Psoas muscle (tissue), 8 donors: Measurements from ENCODE around the gene ARMC7. TPM values are rescaled to one million over a fixed set of nuclear protein-coding genes. Genes with fewer than 3 reads are reported as not detected.
A peak's percentile ranks its signal among the peaks of the same experiment; 100 is the strongest.

Experiments used
- ATAC-seq, 4 donors: fragments of 200-7000 bp; cut with Tn5 transposase; one replicate each; pipeline ENCODE4 v1.9.1; 2020; ENCODE audit warnings: moderate library complexity in 3 of 4, mild to moderate bottlenecking in 2 of 4
- DNase-seq, 2 donors: peaks; one replicate each; pipeline ENCODE4 v3.0.0-alpha.2; 2020
- H3K27ac ChIP-seq: fragments of 200-600 bp; one replicate; pipeline ENCODE4 v1.8.0; 2022
- H3K27me3 ChIP-seq, 3 donors: fragments of 200-600 bp in 1 of 3; one replicate each; pipeline versions ENCODE4 v1.6.1 to v1.8.0; 2013 to 2022; ENCODE audit warnings: low read length in 2 of 3, mild to moderate bottlenecking in 2 of 3, moderate library complexity in 1 of 3; ENCODE audit not compliant: insufficient read depth in 3 of 3
- H3K36me3 ChIP-seq, 2 donors: fragments of 200-600 bp in 1 of 2; one replicate each; pipeline versions ENCODE4 v1.6.1 to v1.8.0; 2013 to 2022; ENCODE audit warnings: low read depth in 1 of 2, mild to moderate bottlenecking in 1 of 2, moderate library complexity in 1 of 2; ENCODE audit not compliant: insufficient read depth in 1 of 2
- H3K4me1 ChIP-seq: fragments of 200-600 bp; one replicate; pipeline ENCODE4 v1.8.0; 2022
- H3K4me3 ChIP-seq: fragments of 200-600 bp; one replicate; pipeline ENCODE4 v1.8.0; 2022; ENCODE audit warnings: mild to moderate bottlenecking
- H3K9me3 ChIP-seq: fragments of 200-600 bp; one replicate; pipeline ENCODE4 v1.8.0; 2022
- WGBS, 3 donors: extraction: QIAGEN DNeasy Blood & Tissue Kit; methylation state at CpG; one replicate each; pipeline versions ENCODE4 v1.1.6 to v1.1.7; 2013; 5-methylcytosine and 5-hydroxymethylcytosine counted together
- intact Hi-C, 2 donors: fragments of 100-400 bp; cut with DNase I; formaldehyde crosslinking; loops; one replicate each; pipeline versions ENCODE4 v1.11.0 to v1.14.2; 2022
- polyA plus RNA-seq, 3 donors: library from polyadenylated mRNA; stranded (reverse); fragments of 200-250 nt; gene quantifications; one replicate each; pipeline ENCODE4 v1.2.3, GENCODE V29; 2013
- total RNA-seq, 4 donors: library from RNA; stranded (reverse); fragmentation: NEBNext Ultra II Directional in 2 of 4; extraction: Animal tissue kit (Norgen Biotek cat#: 25700) in 2 of 4; gene quantifications; one replicate each; pipeline versions ENCODE4 v1.2.1 to v1.2.4, GENCODE V29; 2021 to 2023
- TF ChIP-seq, protein P1 (sequence below): fragments of 200-600 bp; IDR thresholded peaks from one replicate; pipeline ENCODE4 v1.8.0; 2022; ENCODE audit warnings: antibody characterized with exemption
- donor health status: healthy with polysubstance abuse.
- donor health status: DM: no; HTN: no; CAD: no; lungs with moderate emphysema.
- donor health status: Bipolar disorder and iron deficiency.
- donor health status: healthy.
- donor health status: DM: yes; HTN: yes; CAD: no.
- donor health status: DM: no; HTN: no; CAD: no.
- donor health status: DM: no; HTN: no; CAD: no.
- donor health status: DM: yes; HTN: yes; CAD: no.

Gene ARMC7
- total and polyA plus RNA-seq, 7 donors, result 2.7 to 7.0 (median 3.9) TPM

DNA sequence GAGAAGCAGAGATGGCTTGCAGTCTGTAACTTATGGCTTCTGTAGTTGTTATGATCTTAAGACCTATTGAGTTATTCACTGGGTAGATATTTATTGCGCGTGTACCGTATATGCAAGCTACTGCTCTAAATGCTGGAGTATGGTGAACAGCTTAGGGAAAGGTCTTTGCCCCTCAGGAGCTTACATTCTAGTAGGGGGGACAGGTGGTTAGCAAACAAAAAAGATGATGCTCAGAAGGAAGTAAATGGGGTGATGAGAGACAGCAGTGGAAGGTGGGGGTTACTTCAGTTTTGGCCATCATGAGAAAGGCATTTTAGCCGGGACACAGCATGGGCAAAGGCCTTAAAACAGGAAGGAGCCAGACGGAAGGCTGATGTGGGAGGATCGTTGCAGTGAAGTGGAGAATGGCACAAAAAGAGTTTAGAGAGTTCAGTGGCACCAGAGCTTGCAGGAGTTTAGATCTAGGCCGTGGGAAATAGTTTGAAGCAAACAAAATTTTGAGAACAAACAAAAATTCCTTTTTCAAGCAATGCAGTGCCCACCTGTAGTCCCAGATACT lies 2.1 kb downstream of the ARMC7 start:
- no peak for DNase-seq
- no peak overlapping the region for H3K27ac ChIP-seq
- peaks cover 7% of the 10 kb centered on the region for H3K4me1 ChIP-seq
- TF ChIP-seq, protein P1, sequence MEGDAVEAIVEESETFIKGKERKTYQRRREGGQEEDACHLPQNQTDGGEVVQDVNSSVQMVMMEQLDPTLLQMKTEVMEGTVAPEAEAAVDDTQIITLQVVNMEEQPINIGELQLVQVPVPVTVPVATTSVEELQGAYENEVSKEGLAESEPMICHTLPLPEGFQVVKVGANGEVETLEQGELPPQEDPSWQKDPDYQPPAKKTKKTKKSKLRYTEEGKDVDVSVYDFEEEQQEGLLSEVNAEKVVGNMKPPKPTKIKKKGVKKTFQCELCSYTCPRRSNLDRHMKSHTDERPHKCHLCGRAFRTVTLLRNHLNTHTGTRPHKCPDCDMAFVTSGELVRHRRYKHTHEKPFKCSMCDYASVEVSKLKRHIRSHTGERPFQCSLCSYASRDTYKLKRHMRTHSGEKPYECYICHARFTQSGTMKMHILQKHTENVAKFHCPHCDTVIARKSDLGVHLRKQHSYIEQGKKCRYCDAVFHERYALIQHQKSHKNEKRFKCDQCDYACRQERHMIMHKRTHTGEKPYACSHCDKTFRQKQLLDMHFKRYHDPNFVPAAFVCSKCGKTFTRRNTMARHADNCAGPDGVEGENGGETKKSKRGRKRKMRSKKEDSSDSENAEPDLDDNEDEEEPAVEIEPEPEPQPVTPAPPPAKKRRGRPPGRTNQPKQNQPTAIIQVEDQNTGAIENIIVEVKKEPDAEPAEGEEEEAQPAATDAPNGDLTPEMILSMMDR, result no peak
- peaks cover 0 to 4% of the 10 kb centered on the region in 2 donors for H3K36me3 ChIP-seq
- intact Hi-C loops, result loop anchor here in 1 of 2 donors (5.0 kb wide), 2 partner anchors 65 to 90 kb away; no protein-coding TSS in a partner anchor
- no peaks in the 10 kb centered on the region for H3K27me3 ChIP-seq
- no peak for ATAC-seq
- WGBS, 3 donors, result 77 to 81% (median 79%) methylated on average over 7 of the region's 7 CpGs
- H3K9me3 ChIP-seq, result no peaks in the 10 kb centered on the region
- H3K4me3 ChIP-seq, result no peak overlapping the region

DNA sequence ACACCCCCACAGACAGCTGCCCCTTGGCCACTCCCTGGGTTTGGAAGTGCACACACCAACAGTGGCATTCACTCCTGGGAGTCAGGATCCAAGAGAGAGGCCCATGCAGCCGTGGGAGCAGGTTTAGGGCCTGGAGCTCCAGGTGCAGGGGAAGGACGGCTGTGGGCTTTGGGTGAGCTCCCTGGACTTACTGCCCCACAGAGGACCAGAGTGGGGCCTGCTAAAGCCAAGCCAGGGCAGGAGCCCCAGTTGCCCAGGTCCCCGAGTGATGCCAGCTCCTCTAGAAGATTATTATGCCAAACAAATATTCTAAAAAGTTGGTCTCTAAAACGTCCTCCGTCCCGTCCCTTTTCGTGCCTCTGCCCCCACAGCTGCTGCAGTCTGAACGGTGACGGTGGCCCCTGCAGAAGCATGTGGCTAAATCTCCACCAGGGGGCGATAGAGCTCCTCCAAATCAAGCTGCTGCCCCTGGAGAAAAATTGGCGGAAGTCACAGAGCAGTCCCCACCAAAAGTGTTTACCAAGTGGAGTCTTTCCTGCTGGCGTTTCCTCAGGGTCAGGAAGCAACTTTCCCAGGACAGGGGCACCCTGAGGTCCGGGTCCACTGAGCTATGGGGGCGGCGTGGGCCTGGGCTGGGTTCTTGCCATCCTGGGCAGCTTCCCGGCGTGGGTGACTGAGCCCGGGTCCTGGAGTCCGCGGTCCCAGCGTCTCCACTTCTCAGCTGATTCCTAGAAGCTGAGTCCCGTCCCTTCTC lies 4.2 kb downstream of the ARMC7 start:
- 1 to 4% (median 3%) methylated on average over 16 to 22 of the region's 22 CpGs for WGBS, 3 donors
- peaks cover 0 to 6% of the 10 kb centered on the region in 2 donors for H3K36me3 ChIP-seq
- intact Hi-C loops, result loop anchor here (1.0 to 5.0 kb wide), 5 partner anchors 17 to 88 kb away; partner anchors contain the start of gene NT5C (in 1 of the 2)
- H3K27me3 ChIP-seq, result no peaks in the 10 kb centered on the region
- no peaks in the 10 kb centered on the region for H3K9me3 ChIP-seq
- peak; percentile 86 to 90 for DNase-seq
- TF ChIP-seq, protein P1, result peak; percentile 97
- H3K4me1 ChIP-seq, result peaks cover 7% of the 10 kb centered on the region
- peak; percentile 78 to 86 (median 82) for ATAC-seq
- peak overlapping the region; percentile 77 for H3K27ac ChIP-seq
- peak overlapping the region; percentile 71 for H3K4me3 ChIP-seq

DNA sequence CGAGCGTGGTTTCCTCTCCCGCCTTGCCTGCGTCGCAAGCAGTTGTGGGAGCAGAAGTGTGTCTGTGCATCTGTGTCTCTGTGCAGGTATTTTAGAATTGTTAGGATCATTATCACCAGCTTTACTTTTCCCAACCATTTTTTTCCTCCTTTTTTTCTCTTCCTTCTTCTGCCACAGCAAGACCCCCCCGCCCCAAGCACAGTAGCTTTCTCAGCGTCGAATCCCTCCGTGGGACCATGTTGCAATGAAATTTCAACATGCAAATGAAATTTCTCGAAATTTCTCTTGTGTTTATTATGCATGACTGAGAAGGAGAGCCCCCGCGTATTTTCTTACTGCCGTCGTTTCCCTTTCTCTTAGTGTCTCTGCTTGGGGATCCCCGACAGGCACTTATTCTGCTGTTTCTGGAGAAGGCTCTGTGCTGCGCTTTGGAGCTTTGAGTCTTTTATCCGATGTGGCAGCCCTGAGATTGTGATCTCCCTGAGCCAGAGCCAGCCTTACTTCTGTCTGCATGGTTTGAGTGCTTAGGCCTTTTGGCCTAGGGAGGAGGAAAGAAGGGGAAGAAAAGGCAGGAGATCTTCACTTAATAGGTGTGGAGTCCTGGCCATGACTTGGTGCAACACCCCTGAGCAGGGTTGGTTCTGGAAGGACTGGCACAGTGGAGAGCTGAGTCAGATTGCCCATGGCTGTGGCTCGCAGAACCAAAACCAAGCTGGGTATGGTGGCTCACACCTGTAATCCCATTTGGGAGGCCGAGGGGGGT lies 5.0 kb downstream of the ARMC7 start:
- 37 to 50% (median 42%) methylated on average over 19 of the region's 19 CpGs for WGBS, 3 donors
- peaks cover 0 to 6% of the 10 kb centered on the region in 2 donors for H3K36me3 ChIP-seq
- peaks cover 7% of the 10 kb centered on the region for H3K4me1 ChIP-seq
- no peak for ATAC-seq
- no peaks in the 10 kb centered on the region for H3K27me3 ChIP-seq
- peak overlapping the region; percentile 71 for H3K4me3 ChIP-seq
- no peak for DNase-seq
- no peaks in the 10 kb centered on the region for H3K9me3 ChIP-seq
- intact Hi-C loops, result loop anchor here (1.0 to 5.0 kb wide), 5 partner anchors 17 to 88 kb away; partner anchors contain the start of gene NT5C (in 1 of the 2)
- peak overlapping the region; percentile 77 for H3K27ac ChIP-seq
- TF ChIP-seq, protein P1, result no peak

DNA sequence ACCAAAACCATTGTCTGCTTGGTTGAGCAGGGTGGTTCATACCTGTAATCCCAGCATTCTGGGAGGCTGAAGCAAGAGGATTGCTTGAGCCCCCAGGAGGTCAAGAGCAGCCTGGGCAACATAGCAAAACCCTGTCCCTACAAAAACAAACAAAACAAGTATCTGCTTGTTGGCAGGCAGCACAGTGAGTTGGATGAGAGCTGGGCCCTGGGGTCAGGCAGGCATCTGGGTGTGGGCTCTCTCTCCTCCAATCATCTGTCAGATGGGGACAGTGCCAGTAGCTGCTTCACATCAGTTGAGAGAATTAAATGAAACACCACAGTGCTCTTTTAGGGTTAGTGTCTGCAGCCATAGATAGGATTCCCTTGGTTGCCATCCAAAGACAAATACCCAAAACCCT lies 5.8 kb downstream of the ARMC7 start:
- DNase-seq (no peak), ATAC-seq (no peak)
- Histone ChIP-seq H3K36me3 (peaks cover 0 to 11% of the 10 kb centered on the region in 2 donors), H3K27ac (no peak overlapping the region), H3K9me3 (no peaks in the 10 kb centered on the region), H3K27me3 (no peaks in the 10 kb centered on the region), H3K4me1 (peaks cover 4% of the 10 kb centered on the region), H3K4me3 (no peak overlapping the region)
- TF ChIP-seq, protein P1, result no peak
- intact Hi-C loops, result loop anchor here in 1 of 2 donors (2.0 kb wide), 2 partner anchors 57 to 85 kb away; no protein-coding TSS in a partner anchor
